Esophagus muscularis mucosa (tissue), 4 donors: ENCODE measurements around the gene FSCN2. TPM values are rescaled to one million over a fixed set of nuclear protein-coding genes. Genes with fewer than 3 reads are reported as not detected.
A peak's percentile ranks its signal among the peaks of the same experiment; 100 is the strongest.

Experiments used
- DNase-seq: peaks from one replicate; pipeline ENCODE4 v3.0.0-alpha.2; 2017; ENCODE audit errors: extremely low spot score
- H3K27ac ChIP-seq, 4 donors: fragments of 200-600 bp; sonication (generic); replicated peaks in 1 of 4; 1 replicate in 3 of 4; 2 replicates in 1 of 4; pipeline ENCODE4 v1.5.1; 2016 to 2019; ENCODE audit warnings: mild to moderate bottlenecking in 1 of 4
- H3K27me3 ChIP-seq, 4 donors: fragments of 200-600 bp; sonication (generic); one replicate each; pipeline versions ENCODE4 v1.5.1 to v1.6.0; 2016 to 2019
- H3K36me3 ChIP-seq, 4 donors: fragments of 200-600 bp; sonication (generic); one replicate each; pipeline ENCODE4 v1.5.1; 2016 to 2019
- H3K4me1 ChIP-seq, 4 donors: fragments of 200-600 bp; sonication (generic); one replicate each; pipeline ENCODE4 v1.5.1; 2016 to 2019
- H3K4me3 ChIP-seq, 4 donors: fragments of 200-600 bp; sonication (generic); 1 replicate in 2 of 4; 2 replicates in 2 of 4; pipeline ENCODE4 v1.5.1; 2016 to 2019; ENCODE audit warnings: mild to moderate bottlenecking in 4 of 4, moderate library complexity in 1 of 4
- H3K9me3 ChIP-seq, 4 donors: fragments of 200-600 bp; sonication (generic); 1 replicate in 3 of 4; 2 replicates in 1 of 4; pipeline ENCODE4 v1.5.1; 2016 to 2019
- CTCF ChIP-seq, 3 experiments: fragments of 200-600 bp in 2 of 3; fragments of 450-650 bp in 1 of 3; sonication (generic) in 2 of 3; IDR thresholded peaks; one replicate each; pipeline ENCODE4 v1.5.1; 2017 to 2019; ENCODE audit warnings: antibody characterized with exemption in 3 of 3, mild to moderate bottlenecking in 2 of 3, moderate library complexity in 1 of 3
- EP300 ChIP-seq: sonication (generic); formaldehyde crosslinking; IDR thresholded peaks from one replicate; pipeline ENCODE4 v1.6.1; 2017; ENCODE audit warnings: antibody characterized with exemption
- POLR2A ChIP-seq: fragments of 450-650 bp; IDR thresholded peaks from one replicate; pipeline ENCODE4 v1.6.1; 2017; ENCODE audit warnings: antibody characterized with exemption, moderate library complexity, mild to moderate bottlenecking, low read depth
- POLR2AphosphoS5 ChIP-seq, 2 donors: sonication (generic); formaldehyde crosslinking; IDR thresholded peaks; one replicate each; pipeline ENCODE4 v1.6.1; 2017; ENCODE audit warnings: antibody characterized with exemption in 2 of 2
- WGBS: methylation state at CpG from one replicate; pipeline ENCODE4 v1.1.5; 2018; 5-methylcytosine and 5-hydroxymethylcytosine counted together
- intact Hi-C: fragments of 100-400 bp; cut with DNase I; formaldehyde crosslinking; loops from one replicate; pipeline ENCODE4 v1.15.1; 2023
- total RNA-seq, 4 donors: library from RNA; depleted of rRNA; stranded (reverse); fragments of >200 nt; gene quantifications; one replicate each; pipeline versions ENCODE4 v1.1.0 to v1.2.1, GENCODE V29; 2016

The FSCN2 gene
- total RNA-seq, 4 donors from 2014 or later, result 1.2 to 2.4 (median 1.7) TPM

GRCh38 chr17:81502471-81503017 is 25.6 kb upstream of the FSCN2 start:
- Histone ChIP-seq H3K36me3 (no peaks in the 10 kb centered on the region), H3K4me1 (peaks cover 0 to 8% (median 0%) of the 10 kb centered on the region in 4 donors), H3K27ac (no peak overlapping the region), H3K9me3 (no peaks in the 10 kb centered on the region), H3K4me3 (no peak overlapping the region), H3K27me3 (peaks cover 0 to 7% (median 0%) of the 10 kb centered on the region in 4 donors)
- no peak for TF ChIP-seq POLR2AphosphoS5 (IDR thresholded peaks at IDR 0.05)
- WGBS, result 72% methylated on average over 6 of the region's 12 CpGs
- no peak for DNase-seq
- intact Hi-C loops, result no loop called here

GRCh38 chr17:81503619-81504018 is 24.6 kb upstream of the FSCN2 start:
- no peak overlapping the region for H3K27ac ChIP-seq
- TF ChIP-seq POLR2AphosphoS5 (IDR thresholded peaks at IDR 0.05) (no peak), CTCF (IDR thresholded peaks at IDR 0.05) (no peak), POLR2A (no peak), EP300 (no peak)
- intact Hi-C loops, result no loop called here

GRCh38 chr17:81508639-81509206 is 19.5 kb upstream of the FSCN2 start:
- peak overlapping the region; percentile 100 for H3K27ac ChIP-seq
- intact Hi-C loops, result no loop called here
- TF ChIP-seq POLR2A (no peak), POLR2AphosphoS5 (IDR thresholded peaks at IDR 0.05) (peak; percentile 28 to 38), CTCF (IDR thresholded peaks at IDR 0.05) (no peak)

More at GRCh38 chr17:81503619-81504018, 24.6 kb upstream of the FSCN2 start:
- peaks cover 0 to 7% (median 0%) of the 10 kb centered on the region in 4 donors for H3K27me3 ChIP-seq
- DNase-seq, result no peak
- peaks cover 0 to 3% (median 2%) of the 10 kb centered on the region in 4 donors for H3K36me3 ChIP-seq
- H3K4me3 ChIP-seq, result no peak overlapping the region
- peaks cover 0 to 16% (median 5%) of the 10 kb centered on the region in 4 donors for H3K4me1 ChIP-seq
- no peaks in the 10 kb centered on the region for H3K9me3 ChIP-seq

GRCh38 chr17:81509207-81509971 is 18.8 kb upstream of the FSCN2 start:
- no peaks in the 10 kb centered on the region for H3K9me3 ChIP-seq
- H3K27ac ChIP-seq, result peak overlapping the region; percentile 100
- no peaks in the 10 kb centered on the region for H3K27me3 ChIP-seq
- TF ChIP-seq POLR2AphosphoS5 (IDR thresholded peaks at IDR 0.05) (peak in 1 of 2 donors; percentile 7), EP300 (no peak)
- peaks cover 30 to 43% (median 38%) of the 10 kb centered on the region in 4 donors for H3K36me3 ChIP-seq
- DNase-seq, result no peak
- H3K4me3 ChIP-seq, result peak overlapping the region; percentile 88 to 94 (median 91)
- WGBS, result 9% methylated on average over 11 of the region's 12 CpGs
- intact Hi-C loops, result no loop called here
- H3K4me1 ChIP-seq, result peaks cover 7 to 38% (median 29%) of the 10 kb centered on the region in 4 donors

More at GRCh38 chr17:81508639-81509206, 19.5 kb upstream of the FSCN2 start:
- Histone ChIP-seq H3K4me1 (peaks cover 7 to 32% (median 26%) of the 10 kb centered on the region in 4 donors), H3K27me3 (no peaks in the 10 kb centered on the region), H3K9me3 (no peaks in the 10 kb centered on the region), H3K4me3 (peak overlapping the region; percentile 88 to 94 (median 91)), H3K36me3 (peaks cover 30 to 43% (median 38%) of the 10 kb centered on the region in 4 donors)
- WGBS, result 53% methylated on average over 10 of the region's 10 CpGs
- DNase-seq, result no peak

GRCh38 chr17:81509972-81510784 is 18.0 kb upstream of the FSCN2 start:
- WGBS, result under 1% methylated on average over 22 of the region's 22 CpGs
- H3K4me1 ChIP-seq, result peaks cover 7 to 38% (median 30%) of the 10 kb centered on the region in 4 donors
- H3K27me3 ChIP-seq, result no peaks in the 10 kb centered on the region
- no peak for DNase-seq
- H3K4me3 ChIP-seq, result peak overlapping the region; percentile 88 to 94 (median 91)
- TF ChIP-seq POLR2AphosphoS5 (IDR thresholded peaks at IDR 0.05), result no peak
- TF ChIP-seq POLR2A, result no peak
- no peak for TF ChIP-seq EP300
- TF ChIP-seq CTCF (IDR thresholded peaks at IDR 0.05), result no peak
- peak overlapping the region; percentile 100 for H3K27ac ChIP-seq
- intact Hi-C loops, result loop anchor here (5.0 kb wide), 1 partner anchor 113 kb away; the partner anchor contains the start of gene BAHCC1
- H3K9me3 ChIP-seq, result no peaks in the 10 kb centered on the region
- H3K36me3 ChIP-seq, result peaks cover 30 to 43% (median 38%) of the 10 kb centered on the region in 4 donors
